ENCODE results near the gene JMJD7. TPM values are rescaled to one million over a fixed set of nuclear protein-coding genes. Genes with fewer than 3 reads are reported as not detected.

Gene JMJD7
- total RNA-seq, 3 donors from 2014 or later, result 8.4 to 11.7 (median 8.8) TPM

DNA sequence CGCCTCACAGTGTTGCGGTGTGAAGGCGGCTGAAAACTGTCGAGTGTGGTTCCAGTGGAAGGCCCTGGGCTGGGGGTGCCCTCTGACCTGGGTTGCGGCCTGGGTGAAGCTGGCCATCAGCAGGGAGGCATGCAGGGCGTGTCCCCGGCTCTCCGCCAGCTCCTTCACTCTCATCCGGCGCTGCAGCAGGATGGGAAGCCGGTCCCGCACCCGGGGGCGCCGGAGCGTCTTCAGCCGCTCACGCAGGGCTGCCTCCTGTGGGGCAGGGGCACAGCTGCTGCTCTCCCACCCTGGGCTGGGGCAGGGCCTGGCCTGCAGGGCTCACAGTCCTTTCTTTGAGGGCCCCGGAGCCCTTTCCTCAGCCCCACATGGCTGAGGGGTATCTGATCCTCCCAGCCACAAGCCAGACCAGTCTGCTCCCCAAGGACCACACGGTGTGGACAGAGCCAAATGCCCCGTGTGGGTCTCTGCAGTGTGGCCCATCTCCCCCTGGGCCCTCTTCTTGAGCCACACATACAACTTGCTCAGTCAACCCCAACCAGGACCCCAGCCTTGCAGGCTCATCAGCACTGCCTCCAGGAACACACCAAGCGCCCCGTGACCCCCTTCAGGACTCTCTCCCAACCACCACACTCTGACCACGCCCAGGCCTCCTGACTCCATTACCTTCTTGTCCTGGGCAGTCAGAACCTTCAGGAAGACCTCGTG is 39.1 kb downstream of the JMJD7 start:
- H3K27me3 Mint-ChIP-seq (ENCODE audit: low read depth), result no peaks in the 10 kb centered on the region

DNA sequence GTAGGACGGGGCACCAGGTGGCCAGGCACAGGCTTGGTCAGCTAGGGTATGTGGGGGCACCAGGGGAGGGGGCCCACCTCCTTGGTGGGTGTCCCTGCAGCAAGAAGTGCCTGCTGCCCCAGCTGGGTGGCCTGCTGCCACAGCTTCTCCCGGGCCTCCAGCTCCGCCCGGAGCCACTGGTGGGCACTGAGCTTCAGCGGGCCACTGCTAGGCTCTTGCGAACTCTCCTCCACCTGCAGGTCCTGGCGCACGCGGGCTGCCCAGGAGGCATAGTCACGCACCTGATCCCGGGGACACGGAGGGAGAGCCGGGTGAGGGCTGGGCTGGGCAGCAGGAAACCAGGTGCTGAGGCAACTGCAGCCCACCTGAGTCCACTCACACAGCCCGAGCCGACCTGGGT is 40.4 kb downstream of the JMJD7 start:
- Mint-ChIP-seq H3K4me3 (no peak overlapping the region), H3K9me3 (no peaks in the 10 kb centered on the region), H3K4me1 (ENCODE audit: low read depth) (peaks cover 6% of the 10 kb centered on the region), H3K27me3 (ENCODE audit: low read depth) (no peaks in the 10 kb centered on the region), H3K36me3 (ENCODE audit: insufficient read depth) (no peaks in the 10 kb centered on the region)
- DNase-seq, result no peak
- no peak for ATAC-seq

More for the DNA sequence above, 39.1 kb downstream of the JMJD7 start:
- Mint-ChIP-seq H3K36me3 (ENCODE audit: insufficient read depth) (no peaks in the 10 kb centered on the region), H3K9me3 (no peaks in the 10 kb centered on the region), H3K4me1 (ENCODE audit: low read depth) (peaks cover 9% of the 10 kb centered on the region), H3K4me3 (no peak overlapping the region)
- no peak for ATAC-seq
- DNase-seq, result no peak

DNA sequence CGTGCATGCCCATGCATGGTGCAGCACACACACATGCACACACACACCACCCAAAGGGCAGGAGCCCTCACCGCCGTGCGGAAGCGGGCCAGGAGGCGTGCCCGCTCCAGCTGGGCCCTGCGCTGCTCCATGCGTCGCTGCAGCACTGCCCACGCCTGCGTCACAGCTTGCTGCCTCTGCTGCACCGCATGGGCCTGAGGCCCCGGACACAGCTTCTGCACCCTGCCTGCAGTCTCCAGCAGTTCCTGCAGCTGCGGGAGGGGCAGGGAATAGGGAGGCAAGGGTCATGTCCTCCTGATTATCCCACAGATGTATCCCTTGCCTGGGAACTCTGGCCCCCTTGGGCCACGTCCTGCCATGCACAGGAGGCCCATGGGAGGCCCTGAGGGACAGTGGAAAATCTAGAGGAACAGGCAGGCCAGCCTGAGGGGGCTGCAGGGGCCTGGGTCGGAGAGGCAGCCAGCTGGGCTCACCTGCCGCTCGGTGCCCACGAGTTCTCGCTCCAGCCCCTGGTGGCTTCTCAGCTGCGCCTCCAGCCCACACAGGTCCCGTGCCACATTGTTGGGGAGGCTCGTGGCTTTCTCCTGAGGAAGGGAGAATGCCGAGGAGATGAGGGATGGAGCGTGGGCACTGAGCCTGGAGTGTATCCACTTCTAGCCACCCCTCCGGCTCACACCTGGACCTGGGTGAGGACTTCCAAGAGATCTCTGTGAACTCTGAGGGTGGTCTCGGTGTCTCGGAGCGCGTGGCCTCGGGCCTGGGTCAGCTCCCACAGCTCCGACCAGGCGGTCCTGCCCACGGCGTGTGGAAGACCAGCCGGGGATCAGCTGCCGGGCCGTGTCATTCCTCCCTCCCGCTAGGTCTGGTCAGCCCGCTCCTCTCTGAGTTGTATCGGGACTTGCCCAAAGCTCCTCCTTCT is 42.1 kb downstream of the JMJD7 start:
- H3K4me3 Mint-ChIP-seq, result no peak overlapping the region
- no peaks in the 10 kb centered on the region for H3K36me3 Mint-ChIP-seq (ENCODE audit: insufficient read depth)
- no peak for ATAC-seq
- DNase-seq, result no peak
- no peaks in the 10 kb centered on the region for H3K9me3 Mint-ChIP-seq
- H3K27me3 Mint-ChIP-seq (ENCODE audit: low read depth), result no peaks in the 10 kb centered on the region
- peaks cover 6% of the 10 kb centered on the region for H3K4me1 Mint-ChIP-seq (ENCODE audit: low read depth)

DNA sequence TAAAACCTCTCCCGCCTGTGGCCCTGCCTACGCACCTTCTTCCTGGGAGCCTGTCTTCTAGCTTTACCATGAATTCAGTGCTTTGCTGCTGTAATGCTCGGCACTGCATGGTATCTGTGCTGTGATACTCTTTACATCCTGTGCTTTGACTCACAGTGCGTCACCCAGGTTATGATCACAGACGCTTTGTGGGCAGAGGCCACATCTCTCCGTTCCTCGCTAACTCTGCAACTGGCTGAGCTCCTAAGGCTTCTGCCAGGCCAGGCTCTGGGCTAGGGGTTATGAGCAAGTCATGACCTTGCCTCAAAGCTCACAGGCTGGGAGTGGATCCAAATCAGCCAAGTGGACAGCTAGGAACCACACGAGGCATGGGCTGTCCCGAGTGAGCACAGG is 42.8 kb downstream of the JMJD7 start:
- peak; percentile 97 to 98 for ATAC-seq
- Mint-ChIP-seq H3K27me3 (ENCODE audit: low read depth) (no peaks in the 10 kb centered on the region), H3K36me3 (ENCODE audit: insufficient read depth) (no peaks in the 10 kb centered on the region)

DNA sequence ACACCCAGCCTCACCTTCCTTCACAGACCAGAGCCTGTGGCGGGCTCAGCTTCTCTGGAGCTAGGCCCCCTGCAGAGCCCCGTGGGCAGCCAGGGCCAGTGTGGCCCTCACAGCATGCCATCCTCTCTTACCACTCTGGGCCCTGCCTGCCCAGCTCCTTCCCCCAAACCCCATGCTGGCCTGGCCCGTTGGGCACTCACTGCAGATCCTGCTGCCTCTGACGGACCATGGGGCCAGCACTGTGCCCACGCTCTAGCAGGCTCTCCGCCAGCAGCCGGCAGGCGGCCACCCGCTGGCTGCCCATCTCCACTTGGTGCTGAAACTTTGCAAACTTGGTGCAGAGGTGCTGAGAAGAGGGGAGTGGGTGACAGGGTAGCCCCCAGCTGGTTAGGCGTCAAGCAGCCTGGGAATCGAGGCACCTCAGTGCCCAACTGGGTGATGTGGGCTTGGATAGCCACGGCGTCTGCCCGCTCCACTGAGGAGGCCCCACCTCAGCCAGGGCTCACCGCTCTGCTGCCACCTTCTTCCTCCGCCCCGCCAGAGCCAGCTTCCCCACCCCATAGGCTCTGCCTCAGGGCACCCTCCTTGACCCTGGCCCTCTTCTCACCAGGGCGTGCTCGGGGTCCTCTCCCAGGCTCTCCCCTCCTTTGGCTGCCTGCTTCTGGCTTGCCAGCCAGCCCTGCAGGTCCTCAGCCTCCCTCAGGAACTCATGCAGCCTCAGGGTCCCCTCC is 43.4 kb downstream of the JMJD7 start:
- H3K36me3 Mint-ChIP-seq (ENCODE audit: insufficient read depth), result no peaks in the 10 kb centered on the region
- H3K9me3 Mint-ChIP-seq, result no peaks in the 10 kb centered on the region
- peaks cover 6% of the 10 kb centered on the region for H3K4me1 Mint-ChIP-seq (ENCODE audit: low read depth)
- H3K4me3 Mint-ChIP-seq, result no peak overlapping the region
- ATAC-seq (peak; percentile 1 to 12), DNase-seq (no peak)
- H3K27me3 Mint-ChIP-seq (ENCODE audit: low read depth), result no peaks in the 10 kb centered on the region

More for the DNA sequence above, 42.8 kb downstream of the JMJD7 start:
- peak; percentile 54 for DNase-seq
- H3K4me3 Mint-ChIP-seq, result no peak overlapping the region
- H3K4me1 Mint-ChIP-seq (ENCODE audit: low read depth), result peaks cover 6% of the 10 kb centered on the region
- H3K9me3 Mint-ChIP-seq, result no peaks in the 10 kb centered on the region

DNA sequence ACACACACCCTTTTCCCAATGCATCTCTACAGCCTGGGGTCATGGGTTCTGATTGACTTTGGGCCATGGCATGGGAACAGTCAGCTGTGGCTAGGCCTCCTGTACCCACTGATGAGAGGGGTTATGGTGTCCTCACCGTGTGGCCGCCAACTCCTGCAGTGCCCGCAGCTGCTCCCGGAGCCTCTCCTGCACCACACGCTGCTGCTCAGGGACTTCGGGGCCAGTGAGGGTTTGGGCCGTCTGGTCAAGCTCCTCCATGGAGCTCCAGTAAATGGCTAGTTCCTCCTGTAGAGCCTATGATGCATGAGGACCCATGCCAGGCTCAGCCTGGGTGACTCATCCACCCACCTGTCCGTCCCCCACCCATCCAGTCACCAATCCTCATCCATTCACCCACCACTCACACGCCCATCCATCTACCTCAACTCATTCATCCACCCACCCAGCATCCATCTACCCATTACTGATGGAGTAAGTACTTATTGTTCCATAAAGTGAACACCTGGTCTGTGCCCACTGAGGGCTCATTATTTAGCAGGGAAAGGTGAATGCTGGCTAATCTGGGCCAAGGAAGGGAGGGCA is 44.4 kb downstream of the JMJD7 start:
- no peak overlapping the region for H3K4me3 Mint-ChIP-seq
- H3K4me1 Mint-ChIP-seq (ENCODE audit: low read depth), result peaks cover 6% of the 10 kb centered on the region
- H3K27me3 Mint-ChIP-seq (ENCODE audit: low read depth), result no peaks in the 10 kb centered on the region
- ATAC-seq (no peak), DNase-seq (no peak)
- no peaks in the 10 kb centered on the region for H3K36me3 Mint-ChIP-seq (ENCODE audit: insufficient read depth)
- H3K9me3 Mint-ChIP-seq, result no peaks in the 10 kb centered on the region

DNA sequence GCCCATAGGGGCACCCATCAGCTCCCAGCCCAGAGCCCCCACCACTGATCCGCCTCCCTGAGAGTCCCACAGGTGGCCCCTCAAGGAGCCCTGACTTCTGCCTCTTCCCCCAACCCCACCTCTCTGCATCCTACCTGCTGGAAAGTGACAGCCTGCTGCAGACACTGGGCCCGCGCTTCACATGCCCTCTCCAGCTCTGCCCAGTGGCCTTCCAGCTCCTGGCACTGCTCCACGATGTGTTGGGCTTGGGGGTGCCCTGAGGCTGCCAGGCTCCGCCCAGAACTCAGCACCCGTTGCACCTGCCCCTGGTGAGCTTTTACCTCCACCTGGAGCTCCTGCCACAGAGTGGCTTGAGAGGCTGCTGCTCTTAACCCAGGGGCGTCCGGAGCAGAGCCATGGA is 45.8 kb downstream of the JMJD7 start:
- no peaks in the 10 kb centered on the region for H3K36me3 Mint-ChIP-seq (ENCODE audit: insufficient read depth)
- H3K9me3 Mint-ChIP-seq, result no peaks in the 10 kb centered on the region
- no peak for ATAC-seq
- H3K27me3 Mint-ChIP-seq (ENCODE audit: low read depth), result no peaks in the 10 kb centered on the region
- peaks cover 6% of the 10 kb centered on the region for H3K4me1 Mint-ChIP-seq (ENCODE audit: low read depth)
- no peak overlapping the region for H3K4me3 Mint-ChIP-seq
- no peak for DNase-seq

DNA sequence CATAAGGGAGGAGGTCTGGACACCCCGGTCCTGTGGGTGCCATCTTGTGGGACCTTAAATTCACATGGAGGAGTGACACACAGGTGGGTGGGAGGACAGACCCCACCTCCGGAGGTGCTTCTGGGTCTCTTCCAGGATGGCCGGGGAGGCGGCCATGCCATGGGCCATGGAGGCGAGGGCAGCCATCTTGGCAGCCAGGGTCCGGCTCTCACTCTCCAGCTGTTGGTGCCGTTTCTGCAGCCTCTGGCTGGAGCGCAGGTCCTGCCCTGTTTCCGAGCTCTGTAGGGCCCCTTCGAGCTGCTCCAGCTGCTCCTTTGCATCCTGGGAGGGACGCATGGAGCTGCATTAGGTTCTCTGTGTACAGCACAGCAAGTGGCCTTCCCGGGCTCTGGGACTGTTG is 46.8 kb downstream of the JMJD7 start:
- Mint-ChIP-seq H3K36me3 (ENCODE audit: insufficient read depth) (no peaks in the 10 kb centered on the region), H3K4me3 (no peak overlapping the region), H3K4me1 (ENCODE audit: low read depth) (peaks cover 6% of the 10 kb centered on the region), H3K9me3 (no peaks in the 10 kb centered on the region), H3K27me3 (ENCODE audit: low read depth) (peaks cover 3% of the 10 kb centered on the region)
- no peak for DNase-seq
- no peak for ATAC-seq

DNA sequence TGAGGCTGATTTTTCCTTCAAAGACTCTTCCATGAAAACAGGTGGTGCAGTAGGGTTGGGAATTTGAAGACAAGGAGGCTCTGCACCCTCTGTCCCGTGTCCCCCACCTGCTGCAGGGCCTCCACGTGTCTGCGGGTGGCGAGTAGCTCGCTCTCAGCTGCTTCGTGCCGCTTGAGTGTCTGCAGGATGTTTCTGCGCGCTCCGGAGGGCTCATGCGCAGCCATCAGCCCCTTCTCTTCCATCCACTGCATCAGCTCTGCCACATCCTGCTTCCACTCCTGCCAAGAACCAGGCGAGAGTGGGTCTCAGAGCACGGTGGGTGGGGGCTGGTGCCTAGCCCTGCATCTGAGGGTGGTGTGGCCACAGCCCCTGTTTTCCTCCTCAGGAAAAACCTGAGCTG is 48.1 kb downstream of the JMJD7 start:
- peaks cover under 1% of the 10 kb centered on the region for H3K4me1 Mint-ChIP-seq (ENCODE audit: low read depth)
- peaks cover 9% of the 10 kb centered on the region for H3K27me3 Mint-ChIP-seq (ENCODE audit: low read depth)
- no peak overlapping the region for H3K4me3 Mint-ChIP-seq
- no peak for DNase-seq
- no peaks in the 10 kb centered on the region for H3K36me3 Mint-ChIP-seq (ENCODE audit: insufficient read depth)
- H3K9me3 Mint-ChIP-seq, result no peaks in the 10 kb centered on the region
- ATAC-seq, result no peak

DNA sequence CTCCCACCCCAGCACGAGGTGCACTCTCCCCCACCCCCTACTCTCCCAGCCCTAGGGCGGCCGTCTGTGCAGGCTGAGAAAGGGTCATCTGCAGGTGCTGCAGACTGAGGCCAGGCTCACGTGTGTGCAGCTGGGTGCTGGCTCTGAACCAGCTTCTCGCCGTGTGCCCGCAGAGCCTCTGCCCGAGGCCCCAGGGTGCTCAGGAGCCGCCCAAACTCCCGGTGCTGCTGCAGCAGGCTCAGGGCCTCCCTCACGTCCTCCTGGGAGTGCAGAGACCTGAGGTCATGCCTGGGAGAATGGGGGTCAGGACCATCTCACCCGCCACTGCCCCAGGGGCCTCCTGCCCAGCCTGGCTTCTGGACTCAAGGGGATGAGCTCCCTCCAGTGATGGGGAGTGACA is 48.8 kb downstream of the JMJD7 start:
- H3K36me3 Mint-ChIP-seq (ENCODE audit: insufficient read depth), result no peaks in the 10 kb centered on the region
- peaks cover 15% of the 10 kb centered on the region for H3K27me3 Mint-ChIP-seq (ENCODE audit: low read depth)
- no peak for ATAC-seq
- no peak for DNase-seq
- no peaks in the 10 kb centered on the region for H3K9me3 Mint-ChIP-seq
- H3K4me1 Mint-ChIP-seq (ENCODE audit: low read depth), result peaks cover 4% of the 10 kb centered on the region
- H3K4me3 Mint-ChIP-seq, result no peak overlapping the region

DNA sequence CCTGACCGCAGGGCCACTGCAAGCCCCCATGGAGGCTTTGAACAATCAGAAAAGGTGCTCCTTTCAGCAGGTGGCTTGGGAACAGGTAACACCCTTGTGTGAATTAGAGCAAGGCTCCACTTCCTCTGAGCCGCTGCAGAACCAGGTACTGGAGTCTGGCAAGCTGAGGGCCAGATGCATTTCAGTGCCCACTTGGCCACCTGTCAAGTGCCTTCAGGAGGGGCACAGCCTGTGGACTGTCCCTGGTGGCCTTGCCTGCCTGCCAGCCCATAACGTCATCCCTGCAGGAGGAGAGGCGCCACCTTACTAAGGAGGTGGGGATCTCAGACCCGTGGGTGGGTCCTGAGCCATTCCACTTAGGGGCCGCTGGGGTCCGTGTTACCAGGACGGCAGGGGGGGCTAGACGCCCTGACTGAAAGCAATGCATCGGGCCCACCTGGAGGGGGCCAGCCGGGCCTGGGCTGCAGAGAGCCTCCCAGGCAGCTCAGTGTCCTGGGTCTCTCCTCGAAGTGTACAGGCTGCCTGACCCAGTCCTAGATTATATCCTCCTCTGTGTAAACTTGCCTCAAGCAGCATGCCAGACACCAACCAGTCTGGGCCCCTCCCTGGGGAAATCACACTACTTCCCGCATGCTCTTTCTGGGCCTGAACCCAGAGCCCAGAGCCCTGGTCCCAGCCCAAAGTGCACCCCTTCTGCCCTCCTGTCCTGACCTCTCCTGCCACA is 49.9 kb downstream of the JMJD7 start:
- Mint-ChIP-seq H3K27me3 (ENCODE audit: low read depth) (peaks cover 15% of the 10 kb centered on the region), H3K36me3 (ENCODE audit: insufficient read depth) (no peaks in the 10 kb centered on the region), H3K9me3 (no peaks in the 10 kb centered on the region), H3K4me1 (ENCODE audit: low read depth) (peaks cover 4% of the 10 kb centered on the region), H3K4me3 (no peak overlapping the region)
- DNase-seq, result no peak
- no peak for ATAC-seq

DNA sequence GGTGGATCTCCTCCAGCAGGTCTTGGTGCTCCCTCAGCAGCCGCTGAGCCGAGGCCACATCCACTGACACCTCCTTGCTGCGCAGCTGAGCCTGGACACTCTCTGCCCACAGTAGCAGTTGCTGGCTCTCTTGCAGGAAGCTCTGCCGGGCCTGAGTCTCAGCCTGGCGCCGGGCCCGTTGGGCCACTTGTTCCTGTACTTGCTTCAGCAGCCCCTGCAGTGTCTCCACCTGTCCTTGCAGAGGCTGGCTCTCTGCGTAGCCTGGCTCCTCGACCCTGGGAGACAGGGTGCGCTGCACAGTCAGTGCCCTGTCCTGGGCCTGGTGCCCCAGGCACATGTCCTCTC is 50.4 kb downstream of the JMJD7 start:
- ATAC-seq, result no peak

DNA sequence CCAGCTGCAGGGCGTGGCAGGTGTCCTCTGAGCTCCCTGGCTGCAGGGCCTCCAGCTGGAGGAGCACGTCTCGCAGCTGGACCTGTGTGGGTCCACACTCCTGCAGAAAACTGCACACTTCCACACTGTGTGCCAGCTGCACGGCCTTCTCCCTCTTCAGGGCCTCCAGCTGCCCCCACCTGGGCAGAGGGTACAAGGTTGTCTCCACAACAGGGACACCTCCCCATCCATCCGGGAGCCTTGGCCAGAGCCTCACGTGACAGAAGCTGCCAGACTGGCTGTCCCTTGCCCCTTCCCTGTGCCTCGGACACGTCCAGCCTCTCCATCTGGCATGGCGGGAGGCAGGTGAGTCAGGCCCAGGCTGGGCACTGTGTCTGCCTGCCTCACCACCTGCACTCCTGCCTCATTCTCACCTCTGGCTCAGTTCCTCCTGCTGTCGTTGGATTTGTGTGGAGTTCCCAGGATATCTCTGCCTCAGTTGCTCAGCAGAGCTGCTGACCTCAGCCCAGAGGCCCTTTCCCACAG is 51.5 kb downstream of the JMJD7 start:
- H3K4me3 Mint-ChIP-seq, result no peak overlapping the region
- DNase-seq, result no peak
- ATAC-seq, result no peak
- no peaks in the 10 kb centered on the region for H3K9me3 Mint-ChIP-seq
- peaks cover 16% of the 10 kb centered on the region for H3K27me3 Mint-ChIP-seq (ENCODE audit: low read depth)
- H3K36me3 Mint-ChIP-seq (ENCODE audit: insufficient read depth), result no peaks in the 10 kb centered on the region
- H3K4me1 Mint-ChIP-seq (ENCODE audit: low read depth), result peaks cover 4% of the 10 kb centered on the region

More for the DNA sequence above, 50.4 kb downstream of the JMJD7 start:
- Mint-ChIP-seq H3K4me1 (ENCODE audit: low read depth) (peaks cover 4% of the 10 kb centered on the region), H3K4me3 (no peak overlapping the region), H3K9me3 (no peaks in the 10 kb centered on the region), H3K27me3 (ENCODE audit: low read depth) (peaks cover 15% of the 10 kb centered on the region), H3K36me3 (ENCODE audit: insufficient read depth) (no peaks in the 10 kb centered on the region)
- DNase-seq, result no peak

Data from activated T-cell treated with anti-CD3 and anti-CD28 coated beads, Interleukin-2, amount 50 U/mL, for 4 hours (primary cell).